ENCODE results near the gene MAGEB16.

The MAGEB16 gene

DNA sequence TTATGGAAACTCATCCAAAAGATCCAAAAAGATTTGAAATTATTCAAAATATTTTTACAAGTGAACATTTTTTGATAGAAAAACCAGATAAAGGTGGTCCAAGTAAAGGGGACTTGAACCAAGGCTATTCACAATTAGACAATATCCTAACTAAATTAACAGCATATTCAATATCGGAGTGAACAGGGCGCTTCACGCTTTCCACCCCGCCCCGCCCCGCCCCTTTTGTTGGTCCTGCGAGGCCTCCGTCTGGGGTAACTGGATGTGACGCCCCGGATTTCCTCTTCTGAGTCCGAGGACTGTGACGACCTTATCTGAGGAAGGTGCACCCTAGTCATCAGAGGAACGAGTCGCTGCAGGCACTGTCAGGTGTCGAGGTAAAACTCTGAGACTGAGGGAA lies at the start of gene MAGEB16:
TSS of gene MAGEB16 (plus strand) at position 301 of the 400 bp plus-strand sequence. CDS start 3,855 bp downstream, outside the sequence.
- no peak for DNase-seq

DNA sequence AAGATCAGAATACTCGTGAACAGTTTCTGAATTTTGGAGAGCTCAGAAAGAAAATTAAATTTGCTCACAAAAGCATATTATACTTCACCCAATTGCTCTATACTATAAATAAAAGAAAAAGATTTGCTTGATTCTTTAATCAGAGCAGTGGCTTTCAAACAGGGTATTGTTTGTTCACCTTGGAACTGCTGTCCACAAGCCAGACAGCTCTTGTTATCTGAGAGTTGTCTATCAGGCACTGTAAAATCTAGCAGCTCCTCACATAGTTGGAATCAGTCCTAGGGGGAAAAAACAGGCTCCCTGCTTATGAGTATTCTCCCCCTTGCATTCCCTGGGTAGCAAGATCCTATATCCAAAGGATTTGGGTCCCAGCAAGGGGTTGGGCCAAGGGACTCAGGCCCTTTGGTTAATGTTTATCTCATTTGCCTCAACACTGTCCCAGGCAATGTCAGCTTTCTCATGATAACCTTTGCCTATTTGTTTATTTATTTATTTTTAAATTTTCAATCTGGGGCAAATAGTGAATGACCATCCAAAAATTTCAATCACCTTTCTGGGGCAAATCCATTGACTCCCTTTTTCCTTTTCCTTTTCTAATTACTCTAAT lies 24.1 kb upstream of the MAGEB16 start:
- DNase-seq, result no peak

GRCh38 chrX:35785075-35785474 lies 13.1 kb upstream of the MAGEB16 start:
- no peak for DNase-seq

DNA sequence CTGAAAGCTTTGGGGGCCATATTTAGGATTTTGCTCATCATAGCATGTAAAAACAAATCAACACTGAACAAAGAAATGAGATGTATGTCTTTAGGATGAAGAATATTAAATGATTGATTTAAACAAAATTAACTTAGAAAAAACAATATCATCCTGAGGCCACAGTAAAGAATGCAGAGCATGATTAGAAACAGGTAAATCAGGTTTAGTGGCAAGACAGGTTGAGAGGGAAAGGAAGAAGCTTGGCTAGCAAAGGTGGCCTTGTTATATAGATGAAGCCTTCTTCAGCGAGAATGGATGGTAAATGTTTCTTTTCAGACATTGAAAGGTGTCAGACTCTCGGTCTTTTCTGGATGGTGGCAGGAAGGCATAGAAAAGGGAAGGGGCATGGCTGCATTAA lies 11.9 kb upstream of the MAGEB16 start:
- no peak for DNase-seq

GRCh38 chrX:35787867-35788266 lies 10.3 kb upstream of the MAGEB16 start:
- no peak for DNase-seq

DNA sequence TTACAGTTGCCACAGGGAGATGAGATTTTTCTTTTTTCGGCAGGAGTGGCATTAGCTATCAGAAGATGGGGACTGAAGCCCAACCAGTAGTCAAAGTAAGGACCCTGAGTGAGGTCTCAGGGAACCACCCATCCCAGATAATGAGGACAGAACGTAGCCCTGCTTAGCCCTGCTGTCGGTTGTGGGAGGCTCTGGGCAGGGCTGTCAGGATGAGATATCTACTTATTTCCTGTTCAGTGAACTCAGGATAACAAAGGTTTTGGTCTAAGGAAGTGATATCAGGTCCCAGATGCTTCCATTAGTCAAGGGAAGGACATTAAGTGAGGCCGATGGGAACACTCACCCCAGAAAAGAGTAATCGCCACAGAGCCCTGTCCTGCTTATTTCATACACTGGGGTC lies 2.3 kb downstream of the MAGEB16 start:
- no peak for DNase-seq

DNA sequence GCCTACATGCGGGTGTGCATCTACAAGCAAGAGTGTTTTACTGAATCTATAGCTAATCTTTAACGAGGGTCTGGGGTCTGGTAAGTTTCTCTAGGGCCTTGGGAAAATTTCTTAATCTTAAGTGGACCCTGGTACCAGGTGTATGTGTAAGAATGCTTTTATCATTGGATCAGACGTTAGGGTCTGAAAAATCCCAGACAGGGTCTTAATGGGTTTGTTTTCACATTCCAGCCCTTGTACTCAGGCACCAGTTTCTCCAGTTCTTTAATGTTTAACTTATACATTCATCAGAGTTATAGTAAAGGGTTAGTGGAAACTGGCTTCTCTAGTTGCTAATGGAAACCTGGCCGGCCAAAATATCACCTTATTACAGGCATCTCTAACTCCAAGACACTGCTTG lies 11.6 kb downstream of the MAGEB16 start:
- no peak for DNase-seq

DNA sequence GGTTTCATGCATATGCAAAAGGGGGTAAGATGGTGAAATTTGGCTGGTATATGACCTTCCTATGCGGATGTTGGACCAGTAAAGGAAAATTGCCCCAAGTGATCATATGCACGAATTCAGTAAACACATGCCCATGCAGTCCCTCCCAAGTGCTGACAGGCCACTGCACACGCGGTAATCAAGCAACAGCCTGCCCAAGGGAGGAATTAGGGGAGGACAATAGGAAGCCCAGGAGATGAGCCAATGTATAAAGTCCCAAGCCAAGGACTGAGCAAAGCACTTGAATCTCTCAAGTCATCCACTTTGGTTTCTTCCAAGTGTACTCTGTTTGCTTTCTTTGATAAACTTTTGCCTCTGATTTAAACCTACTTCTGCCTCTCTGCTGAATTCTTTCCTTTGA lies 21.1 kb downstream of the MAGEB16 start:
- no peak for DNase-seq

- no peak for DNase-seq
Measured at GRCh38 chrX:35826503-35826902, 28.4 kb downstream of the MAGEB16 start.

GRCh38 chrX:35829501-35829900 lies 31.4 kb downstream of the MAGEB16 start:
- DNase-seq, result no peak

DNA sequence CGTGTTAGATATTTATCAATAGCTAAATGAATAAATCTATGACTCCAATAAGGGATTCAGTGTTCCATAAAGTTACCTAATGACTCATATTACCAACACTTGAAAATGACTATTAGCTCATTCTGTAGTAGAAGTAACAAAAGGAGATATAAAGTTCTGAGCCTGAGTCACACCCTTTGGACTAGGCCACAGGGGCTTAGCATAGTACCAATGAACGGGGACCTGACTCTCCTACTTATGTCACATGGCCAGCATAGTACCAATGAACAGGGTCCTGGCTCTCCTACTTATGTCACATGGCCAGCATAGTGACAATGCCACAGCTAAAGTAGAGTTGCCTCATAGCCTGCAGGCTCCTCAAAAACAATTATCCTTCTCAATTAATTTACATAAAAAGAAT lies 43.7 kb downstream of the MAGEB16 start:
- DNase-seq, result no peak

DNA sequence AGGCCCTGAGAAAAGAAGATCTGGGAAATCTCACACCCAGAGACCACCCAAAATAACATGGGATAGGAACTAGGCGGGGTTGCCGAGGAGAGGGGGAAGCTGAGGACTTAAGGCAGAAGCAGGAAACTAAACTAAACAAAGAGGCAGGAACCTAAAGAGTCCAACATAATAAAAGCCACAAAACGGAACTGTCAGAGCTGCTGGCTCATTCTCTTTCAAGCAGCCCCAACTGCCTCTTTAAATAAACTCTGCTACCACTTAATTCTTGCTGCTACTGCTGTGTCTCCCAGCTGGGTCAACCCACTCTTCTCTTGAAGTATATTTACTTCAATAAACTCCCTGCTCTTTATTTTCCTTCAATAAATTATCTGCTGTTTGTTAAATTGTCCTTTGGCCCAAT lies 44.5 kb downstream of the MAGEB16 start:
- no peak for DNase-seq

DNA sequence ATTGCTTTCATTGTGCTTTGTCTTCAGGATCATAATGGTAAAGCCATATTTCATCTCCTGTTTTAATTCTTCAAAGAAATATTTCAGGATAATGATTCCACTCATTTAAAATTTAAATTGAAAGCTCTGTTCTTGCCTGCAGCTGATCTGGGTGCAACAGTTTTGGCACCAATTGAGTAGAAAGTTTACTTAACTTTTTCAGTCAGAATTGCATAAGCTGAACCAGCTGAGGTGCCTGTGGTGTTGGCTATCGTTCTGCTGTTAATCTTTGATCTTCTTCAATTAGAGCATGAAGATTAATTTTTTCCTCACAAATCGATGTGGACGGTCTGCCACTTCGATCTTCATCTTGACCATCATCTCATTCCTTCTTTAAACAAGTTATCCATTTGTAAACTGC lies 49.6 kb downstream of the MAGEB16 start:
- no peak for DNase-seq
